K562 (cell line): ENCODE measurements around the gene ZDHHC18. TPM values are rescaled to one million over a fixed set of nuclear protein-coding genes. Genes with fewer than 3 reads are reported as not detected.

Experiments
- ATAC-seq: fragments of 200-7000 bp; cut with Tn5 transposase; 3 replicates; pipeline ENCODE4 v1.9.1; 2020; ENCODE audit warnings: moderate library complexity
- BruUV-seq: library from RNA; stranded (reverse); fragments of 400-500 nt; replicated peaks from 2 replicates; lab custom pipeline; 2021; lab: Mats Ljungman, UMichigan
- CTCF ChIA-PET: fragments of 300-600 bp; formaldehyde crosslinking; extraction: SDS; loops from one replicate; lab custom pipeline; 2021; ENCODE audit warnings: low intra/inter-chr PET ratio; lab: Yijun Ruan, JAX
- POLR2A ChIA-PET: fragments of 300-600, 350-650 bp; sonication (Branson Sonifier 250); formaldehyde crosslinking; extraction: SDS; loops from one replicate; lab custom pipeline; 2021; ENCODE audit warnings: antibody characterized with exemption, inconsistent platforms; lab: Yijun Ruan, JAX
- DNase-seq, 4 experiments: peaks; one replicate each; pipeline versions ENCODE4 v3.0.0 to v3.0.0-alpha.2; 2011 to 2018; ENCODE audit warnings: low spot score in 3 of 4, mixed read lengths in 3 of 4; ENCODE audit errors: extremely low read depth in 1 of 4
- FAIRE-seq: peaks from 2 replicates; lab custom pipeline; 2011; peaks lifted over from hg19 to GRCh38; lab: Jason Lieb, UNC
- H2AFZ ChIP-seq: 2 replicates; pipeline ENCODE4 v1.6.0; 2011; ENCODE audit warnings: low read depth, low read length, control low read depth, inconsistent platforms
- H3K27ac ChIP-seq: fragments of 200-600 bp; 3 replicates; pipeline ENCODE4 v1.8.0; 2011; ENCODE audit warnings: low read depth, mild to moderate bottlenecking, control low read depth, inconsistent platforms, low read length, moderate library complexity, mixed read lengths; ENCODE audit errors: extremely low read depth
- H3K27me3 ChIP-seq, 2 experiments: fragments of 300-600 bp in 1 of 2; 2 replicates in 1 of 2; 3 replicates in 1 of 2; pipeline versions ENCODE4 v1.6.0 to v1.8.0; 2011; ENCODE audit warnings: inconsistent platforms in 2 of 2, low read length in 2 of 2, mild to moderate bottlenecking in 1 of 2, mixed read lengths in 1 of 2, moderate library complexity in 1 of 2; ENCODE audit not compliant: control insufficient read depth in 2 of 2, insufficient read depth in 2 of 2
- H3K36me3 ChIP-seq: fragments of 300-600 bp; 3 replicates; pipeline ENCODE4 v1.8.0; 2011; ENCODE audit warnings: mild to moderate bottlenecking, low read length, inconsistent platforms; ENCODE audit not compliant: control insufficient read depth, insufficient read depth
- H3K4me1 ChIP-seq, 2 experiments: fragments of 200-600 bp in 1 of 2; replicated peaks in 1 of 2; 2 replicates in 1 of 2; 3 replicates in 1 of 2; pipeline versions ENCODE4 v1.5.1 to v1.8.0; 2011; ENCODE audit warnings: inconsistent platforms in 2 of 2, low read length in 2 of 2, mild to moderate bottlenecking in 1 of 2, mixed read lengths in 1 of 2, moderate library complexity in 1 of 2; ENCODE audit not compliant: control insufficient read depth in 2 of 2, insufficient read depth in 2 of 2
- H3K4me2 ChIP-seq: 2 replicates; pipeline ENCODE4 v1.6.1; 2011; ENCODE audit warnings: low read length, control low read depth, inconsistent platforms, mixed read lengths; ENCODE audit not compliant: insufficient read depth
- H3K4me3 ChIP-seq: fragments of 200-600 bp; sonication (generic), shearing (Covaris generic); 2 replicates; pipeline ENCODE4 v1.5.1; 2016; ENCODE audit warnings: control low read depth, inconsistent platforms
- H3K79me2 ChIP-seq: fragments of 200-600 bp; 3 replicates; pipeline ENCODE4 v1.8.0; 2011; ENCODE audit warnings: low read length, inconsistent platforms; ENCODE audit not compliant: control insufficient read depth, insufficient read depth
- H3K9ac ChIP-seq, 2 experiments: 2 replicates each; pipeline versions ENCODE4 v1.6.0 to v1.6.1; 2011; ENCODE audit warnings: low read depth in 2 of 2, low read length in 2 of 2, control low read depth in 1 of 2, inconsistent platforms in 1 of 2, mild to moderate bottlenecking in 1 of 2, mixed read lengths in 1 of 2; ENCODE audit not compliant: insufficient read depth in 1 of 2
- H3K9me1 ChIP-seq: one replicate; pipeline ENCODE4 v1.6.0; 2011; ENCODE audit warnings: inconsistent platforms, mild to moderate bottlenecking, low read length, moderate library complexity; ENCODE audit not compliant: control insufficient read depth, insufficient read depth
- H3K9me3 ChIP-seq: replicated peaks from 2 replicates; pipeline ENCODE4 v1.5.1; 2011; ENCODE audit warnings: low read depth, low read length, inconsistent platforms; ENCODE audit not compliant: control insufficient read depth, insufficient read depth
- H4K20me1 ChIP-seq: replicated peaks from 2 replicates; pipeline ENCODE4 v1.6.1; 2011; ENCODE audit warnings: low read length, inconsistent platforms, mixed read lengths; ENCODE audit not compliant: control insufficient read depth, insufficient read depth
- ELF1 ChIP-seq: fragments of 200-800 bp; sonication (Bioruptor generic); IDR thresholded peaks from 2 replicates; pipeline ENCODE4 v1.6.1; 2016; ENCODE audit warnings: missing genetic modification characterization, missing compliant biosample characterization
- ESRRA ChIP-seq: fragments of 450-650 bp; IDR thresholded peaks from 2 replicates; pipeline ENCODE4 v1.6.1; 2014; ENCODE audit warnings: low read depth, mild to moderate bottlenecking, moderate library complexity, borderline replicate concordance
- FOXM1 ChIP-seq, 2 experiments: fragments of 450-650 bp in 1 of 2; sonication (generic) in 1 of 2; formaldehyde crosslinking in 1 of 2; IDR thresholded peaks; 2 replicates each; pipeline versions ENCODE4 v1.6.1 to v1.9.0; 2017 to 2022; ENCODE audit warnings: low read depth in 2 of 2, mild to moderate bottlenecking in 2 of 2, missing genetic modification reagents in 1 of 2, moderate library complexity in 1 of 2
- GABPB1 ChIP-seq: sonication (generic); formaldehyde crosslinking; IDR thresholded peaks from 2 replicates; pipeline ENCODE4 v1.8.0; 2022; ENCODE audit warnings: mild to moderate bottlenecking, missing genetic modification reagents
- HNRNPL ChIP-seq: fragments of 200-400 bp; formaldehyde crosslinking; IDR thresholded peaks from 2 replicates; pipeline ENCODE4 v1.6.1; 2017; ENCODE audit warnings: low read depth, mild to moderate bottlenecking, low read length
- MTA3 ChIP-seq: fragments of 450-650 bp; formaldehyde crosslinking; IDR thresholded peaks from 2 replicates; pipeline ENCODE4 v1.6.1; 2017; ENCODE audit warnings: mild to moderate bottlenecking, borderline replicate concordance
- NR2F6 ChIP-seq: fragments of 450-650 bp; formaldehyde crosslinking; IDR thresholded peaks from 2 replicates; pipeline ENCODE4 v1.4.0; 2020; ENCODE audit warnings: mild to moderate bottlenecking
- PBX2 ChIP-seq, 2 experiments: IDR thresholded peaks in 1 of 2; conservative IDR thresholded peaks in 1 of 2; 2 replicates each; pipeline ENCODE4 v1.6.1; 2016; ENCODE audit warnings: low read depth in 2 of 2, mild to moderate bottlenecking in 1 of 2, missing compliant biosample characterization in 1 of 2, missing genetic modification characterization in 1 of 2, moderate library complexity in 1 of 2
- PML ChIP-seq: IDR thresholded peaks from 2 replicates; pipeline ENCODE4 v1.6.1; 2012; ENCODE audit warnings: low read length, inconsistent platforms
- RBM15 ChIP-seq: fragments of 200-400 bp; formaldehyde crosslinking; IDR thresholded peaks from 2 replicates; pipeline ENCODE4 v1.6.1; 2018; ENCODE audit warnings: mild to moderate bottlenecking, low read length, moderate library complexity; ENCODE audit not compliant: insufficient read depth
- ZFP91 ChIP-seq: sonication (generic); formaldehyde crosslinking; IDR thresholded peaks from 2 replicates; pipeline ENCODE4 v1.8.0; 2022; ENCODE audit warnings: mild to moderate bottlenecking, missing genetic modification reagents
- ZNF12 ChIP-seq: sonication (generic); formaldehyde crosslinking; IDR thresholded peaks from 2 replicates; pipeline ENCODE4 v1.4.0; 2020; ENCODE audit warnings: mild to moderate bottlenecking, missing genetic modification reagents
- ZNF277 ChIP-seq: fragments of 250-450 bp; sonication (Bioruptor Pico); IDR thresholded peaks from 2 replicates; pipeline ENCODE4 v1.8.0; 2022; ENCODE audit warnings: inconsistent platforms, mild to moderate bottlenecking, moderate library complexity, borderline replicate concordance
- ZNF445 ChIP-seq: fragments of 250-450 bp; sonication (Bioruptor Pico); IDR thresholded peaks from 2 replicates; pipeline ENCODE4 v1.4.0; 2020; ENCODE audit warnings: low read depth, mild to moderate bottlenecking, moderate library complexity
- ZNF589 ChIP-seq: fragments of 200-800 bp; sonication (Bioruptor generic); IDR thresholded peaks from 2 replicates; pipeline ENCODE4 v1.6.1; 2016; ENCODE audit warnings: low read depth, missing genetic modification characterization, missing compliant biosample characterization
- ZNF644 ChIP-seq: fragments of 200-800 bp; sonication (Bioruptor generic); IDR thresholded peaks from 2 replicates; pipeline ENCODE4 v1.6.1; 2016; ENCODE audit warnings: low read depth, missing genetic modification characterization, missing compliant biosample characterization
- ZNF695 ChIP-seq: fragments of 450-650 bp; formaldehyde crosslinking; IDR thresholded peaks from 2 replicates; pipeline ENCODE4 v1.4.0; 2020; ENCODE audit warnings: mild to moderate bottlenecking, moderate library complexity
- WGBS: fragments of 100-300 bp; shearing (Covaris generic); methylation state at CpG from one replicate; pipeline ENCODE4 v1.1.6; 2016; ENCODE audit warnings: low coverage, mixed read lengths; ENCODE audit not compliant: insufficient coverage; ENCODE audit errors: missing lambda C conversion rate; 5-methylcytosine and 5-hydroxymethylcytosine counted together
- in situ Hi-C: fragments of 300-500 bp; cut with MboI; formaldehyde crosslinking; loops from 4 replicates; pipeline ENCODE4 v1.15.0; 2018; ENCODE audit warnings: inconsistent platforms, mixed read lengths
- intact Hi-C: fragments of 100-400 bp; cut with micrococcal nuclease; formaldehyde crosslinking; loops from 2 replicates; pipeline ENCODE4 v1.14.2; 2022
- polyA plus RNA-seq, 8 experiments: library from polyadenylated mRNA; depleted of rRNA in 4 of 8; stranded (reverse) in 5 of 8; unstranded in 3 of 8; fragments of >200 nt; fragmentation: Nextera tagmentation in 2 of 8; fragmentation: Illumina TruSeq in 1 of 8; extraction: Ambion mirVana in 2 of 8; extraction: Trizol in 1 of 8; gene quantifications; 2 replicates each; pipeline versions ENCODE4 v1.2.1 to v1.2.3, GENCODE V29; 2011 to 2014; ENCODE audit warnings: inconsistent platforms in 1 of 8, missing spikeins in 1 of 8
- total RNA-seq, 7 experiments: library from RNA; depleted of rRNA in 6 of 7; stranded (reverse); fragments of >200 nt in 6 of 7; fragmentation: Illumina TruSeq in 2 of 7; extraction: Trizol in 2 of 7; gene quantifications; 2 replicates each; pipeline versions ENCODE4 v1.2.1 to v1.2.3, GENCODE V29; 2011 to 2021; ENCODE audit warnings: low replicate concordance in 1 of 7

ZDHHC18 gene
- total and polyA plus RNA-seq, 9 of the 15 experiments (the other 6 are each of a cell fraction or from before 2014, with no cell fraction given), result 0.42 to 35.6 (median 15.8) TPM

- no peak for FAIRE-seq
- no peaks in the 10 kb centered on the region for H3K9me1 ChIP-seq
- no peak overlapping the region for H2AFZ ChIP-seq
- DNase-seq, result no peak
- H4K20me1 ChIP-seq, result no peaks in the 10 kb centered on the region
- no peak overlapping the region for H3K4me2 ChIP-seq
- H3K27me3 ChIP-seq, result no peaks in the 10 kb centered on the region
- H3K9ac ChIP-seq, result peak overlapping the region in 1 of 2 experiments; percentile 11; a peak in 1 of 4 replicates
- H3K9me3 ChIP-seq, result no peaks in the 10 kb centered on the region
- H3K79me2 ChIP-seq, result peaks cover 38% of the 10 kb centered on the region
- H3K27ac ChIP-seq, result no peak overlapping the region
- in situ Hi-C loops (no loop called here), intact Hi-C loops (loop anchor here (5.0 kb wide), 1 partner anchor 87 kb away; no protein-coding TSS in a partner anchor)
- no peak overlapping the region for H3K4me3 ChIP-seq
- H3K36me3 ChIP-seq, result peaks cover 13% of the 10 kb centered on the region; the same call in 1 of the 3 replicates
- ATAC-seq, result no peak
- no TSS peak for BruUV-seq
- H3K4me1 ChIP-seq, result peaks cover 39 to 57% of the 10 kb centered on the region in 2 experiments
- ChIA-PET CTCF (interaction anchor here (1.5 to 5.0 kb wide), 4 partner anchors 113 to 252 kb away, joined by 6 to 80 read pairs (median 10); no protein-coding TSS in a partner anchor), POLR2A (interaction anchor here (0.6 to 9.2 kb wide), 9 partner anchors 9 to 747 kb away, joined by 3 to 112 read pairs (median 9); partner anchors contain the start of gene ARID1A)
- WGBS, result 53% methylated on average over 5 of the region's 5 CpGs
- TF ChIP-seq ZFP91 (CRISPR knock-in tag) (no peak), ZNF644 (tag) (no peak), FOXM1 (IDR thresholded peaks at IDR 0.05; ENCODE audit: low read depth) (no peak), FOXM1 (CRISPR knock-in tag; IDR thresholded peaks at IDR 0.05; ENCODE audit: low read depth) (no peak), PML (no peak), ZNF12 (CRISPR knock-in tag) (no peak), ZNF695 (CRISPR knock-in tag) (no peak), RBM15 (no peak), NR2F6 (CRISPR knock-in tag) (no peak), ELF1 (tag) (no peak), ESRRA (no peak), ZNF589 (CRISPR knock-in tag) (no peak), ZNF445 (CRISPR knock-in tag) (no peak), HNRNPL (no peak), MTA3 (no peak), GABPB1 (CRISPR knock-in tag) (no peak), ZNF277 (CRISPR knock-in tag) (no peak), PBX2 (CRISPR knock-in tag; IDR thresholded peaks at IDR 0.05; ENCODE audit: low read depth) (no peak), PBX2 (tag; conservative IDR thresholded peaks at IDR 0.05; ENCODE audit: low read depth) (no peak)
These were observed 35.9 kb upstream of the ZDHHC18 start for GRCh38 chr1:26790551-26790953.
